Measurements from ENCODE around the gene C15orf39.

Gene C15orf39

GRCh38 chr15:75192307-75192706, 9.4 kb upstream of the C15orf39 start:
- peak; percentile 96 for TF ChIP-seq GLIS1 (tag by site-specific recombination; IDR thresholded peaks at IDR 0.05)
- no peak for TF ChIP-seq ZNF664 (tag by site-specific recombination; IDR thresholded peaks at IDR 0.05)
- peak; percentile 93 for TF ChIP-seq ZIC2 (tag by site-specific recombination; IDR thresholded peaks at IDR 0.05)
- no peak for TF ChIP-seq ZNF692 (tag by site-specific recombination; IDR thresholded peaks at IDR 0.05)
- no peak overlapping the region for H3K4me3 ChIP-seq (ENCODE audit: low read depth, low read length)
- ChIA-PET CTCF (interaction anchor here (0.6 to 1.3 kb wide), 4 partner anchors 9 to 162 kb away, joined by 3 to 5 read pairs (median 4); partner anchors contain the start of gene C15orf39), POLR2A (interaction anchor here (0.8 to 1.3 kb wide), 2 partner anchors 9 to 17 kb away, joined by 3 to 10 read pairs; partner anchors contain the start of gene C15orf39)
- H3K9me3 ChIP-seq (ENCODE audit: control insufficient read depth, insufficient read depth, low read depth, low read length): no peaks in the 10 kb centered on the region
- no peaks in the 10 kb centered on the region for H3K36me3 ChIP-seq (ENCODE audit: control insufficient read depth in 2 of 2, insufficient read depth in 1 of 2, low read length in 2 of 2)
- no peaks in the 10 kb centered on the region for H3K4me1 ChIP-seq (ENCODE audit: control insufficient read depth, insufficient read depth, low read length)
- H3K27ac ChIP-seq (ENCODE audit: extremely low read depth, low read depth, low read length): no peak overlapping the region

GRCh38 chr15:75193272-75193671, 8.4 kb upstream of the C15orf39 start:
- POLR2A ChIA-PET: no interaction called here
- Histone ChIP-seq H3K27ac (ENCODE audit: extremely low read depth, low read depth, low read length) (no peak overlapping the region), H3K4me1 (ENCODE audit: control insufficient read depth, insufficient read depth, low read length) (no peaks in the 10 kb centered on the region), H3K36me3 (ENCODE audit: control insufficient read depth in 2 of 2, insufficient read depth in 1 of 2, low read length in 2 of 2) (no peaks in the 10 kb centered on the region), H3K4me3 (ENCODE audit: low read depth, low read length) (no peak overlapping the region), H3K9me3 (ENCODE audit: control insufficient read depth, insufficient read depth, low read depth, low read length) (no peaks in the 10 kb centered on the region)
- no peak for TF ChIP-seq PBX3 (CRISPR knock-in tag; IDR thresholded peaks at IDR 0.05)
- no peak for TF ChIP-seq ZNF561 (tag by site-specific recombination; IDR thresholded peaks at IDR 0.05; ENCODE audit: borderline replicate concordance)
- peak; percentile 94 for TF ChIP-seq GLIS1 (tag by site-specific recombination; IDR thresholded peaks at IDR 0.05)
- no peak for TF ChIP-seq ZNF776 (tag by site-specific recombination; IDR thresholded peaks at IDR 0.05; ENCODE audit: borderline replicate concordance)
- peak; percentile 96 for TF ChIP-seq ZIC2 (tag by site-specific recombination; IDR thresholded peaks at IDR 0.05)
- TF ChIP-seq ZNF239 (tag by site-specific recombination; IDR thresholded peaks at IDR 0.05): no peak
- CTCF ChIA-PET: interaction anchor here (1.1 kb wide), 2 partner anchors 8 to 11 kb away, joined by 3 to 5 read pairs; partner anchors contain the start of gene C15orf39

GRCh38 chr15:75193976-75194375, 7.7 kb upstream of the C15orf39 start:
- Histone ChIP-seq H3K9me3 (ENCODE audit: control insufficient read depth, insufficient read depth, low read depth, low read length) (no peaks in the 10 kb centered on the region), H3K36me3 (ENCODE audit: control insufficient read depth in 2 of 2, insufficient read depth in 1 of 2, low read length in 2 of 2) (no peaks in the 10 kb centered on the region), H3K4me1 (ENCODE audit: control insufficient read depth, insufficient read depth, low read length) (no peaks in the 10 kb centered on the region), H3K4me3 (ENCODE audit: low read depth, low read length) (no peak overlapping the region), H3K27ac (ENCODE audit: extremely low read depth, low read depth, low read length) (no peak overlapping the region)
- peak; percentile 86 for TF ChIP-seq ZIC2 (tag by site-specific recombination; IDR thresholded peaks at IDR 0.05)
- TF ChIP-seq ZNF416 (tag by site-specific recombination; IDR thresholded peaks at IDR 0.05): no peak
- TF ChIP-seq GLIS1 (tag by site-specific recombination; IDR thresholded peaks at IDR 0.05): peak; percentile 97
- TF ChIP-seq ZNF2 (tag by site-specific recombination; IDR thresholded peaks at IDR 0.05): 0 out of 2 replicates have a peak, but pooled peaks have one; percentile 41
- ChIA-PET CTCF (interaction anchor here (0.6 to 0.9 kb wide), 2 partner anchors 13 to 1730 kb away, joined by 3 to 4 read pairs; no protein-coding TSS in a partner anchor), POLR2A (no interaction called here)

- Histone ChIP-seq H3K4me3 (ENCODE audit: low read depth, low read length) (no peak overlapping the region), H3K27ac (ENCODE audit: extremely low read depth, low read depth, low read length) (no peak overlapping the region), H3K4me1 (ENCODE audit: control insufficient read depth, insufficient read depth, low read length) (no peaks in the 10 kb centered on the region), H3K9me3 (ENCODE audit: control insufficient read depth, insufficient read depth, low read depth, low read length) (no peaks in the 10 kb centered on the region), H3K36me3 (ENCODE audit: control insufficient read depth in 2 of 2, insufficient read depth in 1 of 2, low read length in 2 of 2) (no peaks in the 10 kb centered on the region)
- ChIA-PET CTCF (interaction anchor here (0.6 to 0.9 kb wide), 2 partner anchors 14 to 1730 kb away, joined by 3 to 4 read pairs; no protein-coding TSS in a partner anchor), POLR2A (no interaction called here)
- no peak for TF ChIP-seq PRDM2 (tag by site-specific recombination; IDR thresholded peaks at IDR 0.05; ENCODE audit: borderline replicate concordance)
- no peak for TF ChIP-seq ZNF26 (tag by site-specific recombination; IDR thresholded peaks at IDR 0.05)
- TF ChIP-seq EGR2 (tag by site-specific recombination; IDR thresholded peaks at IDR 0.05; ENCODE audit: low read depth): peak; percentile 71
- peak; percentile 75 for TF ChIP-seq ZFHX2 (tag by site-specific recombination; conservative IDR thresholded peaks at IDR 0.05)
- no peak for TF ChIP-seq ZNF248 (tag by site-specific recombination; IDR thresholded peaks at IDR 0.05)
Observed at GRCh38 chr15:75194397-75194796, 7.3 kb upstream of the C15orf39 start.

Measured in HEK293 (cell line).